WTC11 (cell line): Measurements from ENCODE around the gene KPNB1. TPM values are rescaled to one million over a fixed set of nuclear protein-coding genes. Genes with fewer than 3 reads are reported as not detected.

Experiments used
- ATAC-seq: fragments of 200-7000 bp; cut with Tn5 transposase; 2 replicates; pipeline ENCODE4 v1.10.0; 2021; ENCODE audit warnings: mild to moderate bottlenecking, moderate library complexity
- CTCF ChIA-PET: fragments of 300-600 bp; sonication (Branson Sonifier 250); formaldehyde crosslinking; loops from one replicate; lab custom pipeline; 2021; ENCODE audit warnings: antibody characterized with exemption; lab: Charles Lee
- POLR2A ChIA-PET: fragments of 350-600 bp; sonication (Branson Sonifier 250); formaldehyde crosslinking; loops from one replicate; lab custom pipeline; 2021; ENCODE audit warnings: antibody characterized with exemption; lab: Charles Lee
- DNase-seq: peaks from one replicate; pipeline ENCODE4 v3.0.0; 2021; ENCODE audit warnings: low spot score
- H3K27ac Mint-ChIP-seq: 2 replicates; pipeline ENCODE4 v1.8.0; 2021; ENCODE audit warnings: mixed read lengths
- H3K27me3 Mint-ChIP-seq: 2 replicates; pipeline ENCODE4 v1.8.0; 2021; ENCODE audit warnings: low read depth, mild to moderate bottlenecking, moderate library complexity, mixed read lengths
- H3K36me3 Mint-ChIP-seq: 2 replicates; pipeline ENCODE4 v1.8.0; 2021; ENCODE audit warnings: mixed read lengths
- H3K4me1 Mint-ChIP-seq: 2 replicates; pipeline ENCODE4 v1.8.0; 2022; ENCODE audit warnings: mixed read lengths
- H3K4me3 Mint-ChIP-seq: 2 replicates; pipeline ENCODE4 v1.8.0; 2021; ENCODE audit warnings: mild to moderate bottlenecking, moderate library complexity, mixed read lengths
- H3K9me3 Mint-ChIP-seq: 2 replicates; pipeline ENCODE4 v1.8.0; 2021; ENCODE audit warnings: mixed read lengths
- ETV6 ChIP-seq: sonication (generic); formaldehyde crosslinking; IDR thresholded peaks from 2 replicates; pipeline ENCODE4 v1.8.1; 2022; ENCODE audit warnings: mild to moderate bottlenecking, missing genetic modification reagents
- FOXJ3 ChIP-seq: sonication (generic); formaldehyde crosslinking; IDR thresholded peaks from 2 replicates; pipeline ENCODE4 v1.9.0; 2021; ENCODE audit warnings: missing genetic modification reagents, mild to moderate bottlenecking, borderline replicate concordance
- GRHL2 ChIP-seq: fragments of 250-450 bp; sonication (Bioruptor Pico); IDR thresholded peaks from 2 replicates; pipeline ENCODE4 v1.8.0; 2022; ENCODE audit warnings: mild to moderate bottlenecking, moderate library complexity; ENCODE audit not compliant: insufficient replicate concordance, severe bottlenecking
- JUN ChIP-seq: sonication (generic); formaldehyde crosslinking; IDR thresholded peaks from 2 replicates; pipeline ENCODE4 v1.8.0; 2023; ENCODE audit warnings: mild to moderate bottlenecking, missing genetic modification reagents
- MXD4 ChIP-seq: fragments of 250-450 bp; sonication (Bioruptor Pico); IDR thresholded peaks from 2 replicates; pipeline ENCODE4 v1.8.0; 2021; ENCODE audit warnings: mild to moderate bottlenecking, moderate library complexity, borderline replicate concordance
- NFATC4 ChIP-seq: fragments of 250-450 bp; sonication (Bioruptor Pico); IDR thresholded peaks from 2 replicates; pipeline ENCODE4 v1.9.0; 2021; ENCODE audit warnings: mild to moderate bottlenecking
- NFE2L1 ChIP-seq: sonication (generic); formaldehyde crosslinking; IDR thresholded peaks from 2 replicates; pipeline ENCODE4 v1.8.1; 2023; ENCODE audit warnings: missing genetic modification reagents
- NR3C1 ChIP-seq: sonication (generic); formaldehyde crosslinking; conservative IDR thresholded peaks from 2 replicates; pipeline ENCODE4 v1.8.1; 2023; ENCODE audit warnings: low read depth, mild to moderate bottlenecking, missing genetic modification reagents
- RORB ChIP-seq: fragments of 250-450 bp; sonication (Bioruptor Pico); IDR thresholded peaks from 2 replicates; pipeline ENCODE4 v1.9.0; 2021; ENCODE audit warnings: mild to moderate bottlenecking
- TCF7 ChIP-seq: sonication (generic); formaldehyde crosslinking; IDR thresholded peaks from 2 replicates; pipeline ENCODE4 v1.8.0; 2022; ENCODE audit warnings: mild to moderate bottlenecking, low read depth, missing genetic modification reagents, moderate library complexity
- TEAD1 ChIP-seq: sonication (generic); formaldehyde crosslinking; IDR thresholded peaks from 2 replicates; pipeline ENCODE4 v1.8.0; 2022; ENCODE audit warnings: mild to moderate bottlenecking, missing genetic modification reagents
- ZNF121 ChIP-seq: sonication (generic); formaldehyde crosslinking; IDR thresholded peaks from 2 replicates; pipeline ENCODE4 v1.8.0; 2023; ENCODE audit warnings: missing genetic modification reagents
- ZNF138 ChIP-seq: sonication (generic); formaldehyde crosslinking; conservative IDR thresholded peaks from 2 replicates; pipeline ENCODE4 v1.8.1; 2022; ENCODE audit warnings: mild to moderate bottlenecking, moderate library complexity, missing genetic modification reagents
- ZNF232 ChIP-seq: sonication (generic); formaldehyde crosslinking; IDR thresholded peaks from 2 replicates; pipeline ENCODE4 v1.8.0; 2022; ENCODE audit warnings: mild to moderate bottlenecking, missing genetic modification reagents
- ZNF396 ChIP-seq: fragments of 250-450 bp; sonication (Bioruptor Pico); IDR thresholded peaks from 2 replicates; pipeline ENCODE4 v1.8.0; 2021; ENCODE audit warnings: mild to moderate bottlenecking, moderate library complexity, borderline replicate concordance
- total RNA-seq: library from RNA; stranded (reverse); gene quantifications from 3 replicates; pipeline ENCODE4 v1.2.3, GENCODE V29; 2021
- TF ChIP-seq, protein P1 (sequence below): sonication (generic); formaldehyde crosslinking; IDR thresholded peaks from 2 replicates; pipeline ENCODE4 v1.8.1; 2022; ENCODE audit warnings: low read depth, missing genetic modification reagents, borderline replicate concordance
- TF ChIP-seq, protein P2 (sequence below): sonication (generic); formaldehyde crosslinking; IDR thresholded peaks from 2 replicates; pipeline ENCODE4 v1.8.0; 2023; ENCODE audit warnings: mild to moderate bottlenecking, missing genetic modification reagents
- TF ChIP-seq, protein P3 (sequence below): sonication (generic); formaldehyde crosslinking; IDR thresholded peaks from 2 replicates; pipeline ENCODE4 v1.8.0; 2022; ENCODE audit warnings: mild to moderate bottlenecking, missing genetic modification reagents

Gene KPNB1
- total RNA-seq, 1 experiment from 2014 or later, result 506 TPM

DNA sequence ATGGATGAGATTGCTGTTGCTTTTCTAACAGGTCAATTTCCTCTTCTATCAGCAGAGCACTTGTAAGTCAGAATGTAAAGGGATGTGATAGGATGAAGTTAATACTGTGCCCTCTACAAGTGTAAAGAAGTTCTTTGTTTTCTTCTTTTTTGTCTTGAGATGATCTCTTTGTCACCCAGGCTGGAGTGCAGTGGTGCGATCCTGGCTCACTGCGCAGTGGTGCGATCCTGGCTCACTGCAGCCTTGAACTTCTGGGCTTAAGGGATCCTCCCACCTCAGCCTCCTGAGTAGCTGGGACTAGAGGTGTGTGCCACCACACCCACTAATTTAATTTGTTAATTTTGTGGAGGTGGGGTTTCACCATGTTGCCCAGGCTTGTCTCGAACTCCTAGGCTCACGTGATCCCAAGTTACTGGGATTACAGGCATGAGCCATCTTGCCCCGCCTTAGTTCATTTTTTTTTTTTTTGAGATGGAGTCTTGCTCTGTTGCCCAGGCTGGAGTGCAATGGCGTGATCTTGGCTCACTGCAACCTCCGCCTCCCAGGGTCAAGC, 21.6 kb upstream of the KPNB1 start:
- H3K27me3 Mint-ChIP-seq, result no peaks in the 10 kb centered on the region
- POLR2A ChIA-PET, result interaction anchor here (1.4 kb wide), 1 partner anchor 21 kb away, joined by 3 read pairs; the partner anchor contains the start of gene KPNB1
- CTCF ChIA-PET, result interaction anchor here (1.6 kb wide), 1 partner anchor 10 kb away, joined by 3 read pairs; no protein-coding TSS in a partner anchor
- DNase-seq (no peak), ATAC-seq (no peak)
- no peaks in the 10 kb centered on the region for H3K9me3 Mint-ChIP-seq
- H3K4me1 Mint-ChIP-seq, result no peaks in the 10 kb centered on the region
- no peak overlapping the region; the same call in 1 of the 2 replicates for H3K27ac Mint-ChIP-seq
- peaks cover 4% of the 10 kb centered on the region for H3K36me3 Mint-ChIP-seq
- TF ChIP-seq NFATC4 (CRISPR knock-in tag), result no peak
- TF ChIP-seq, protein P1, sequence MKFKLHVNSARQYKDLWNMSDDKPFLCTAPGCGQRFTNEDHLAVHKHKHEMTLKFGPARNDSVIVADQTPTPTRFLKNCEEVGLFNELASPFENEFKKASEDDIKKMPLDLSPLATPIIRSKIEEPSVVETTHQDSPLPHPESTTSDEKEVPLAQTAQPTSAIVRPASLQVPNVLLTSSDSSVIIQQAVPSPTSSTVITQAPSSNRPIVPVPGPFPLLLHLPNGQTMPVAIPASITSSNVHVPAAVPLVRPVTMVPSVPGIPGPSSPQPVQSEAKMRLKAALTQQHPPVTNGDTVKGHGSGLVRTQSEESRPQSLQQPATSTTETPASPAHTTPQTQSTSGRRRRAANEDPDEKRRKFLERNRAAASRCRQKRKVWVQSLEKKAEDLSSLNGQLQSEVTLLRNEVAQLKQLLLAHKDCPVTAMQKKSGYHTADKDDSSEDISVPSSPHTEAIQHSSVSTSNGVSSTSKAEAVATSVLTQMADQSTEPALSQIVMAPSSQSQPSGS (CRISPR knock-in tag), result no peak
- TF ChIP-seq, protein P2, sequence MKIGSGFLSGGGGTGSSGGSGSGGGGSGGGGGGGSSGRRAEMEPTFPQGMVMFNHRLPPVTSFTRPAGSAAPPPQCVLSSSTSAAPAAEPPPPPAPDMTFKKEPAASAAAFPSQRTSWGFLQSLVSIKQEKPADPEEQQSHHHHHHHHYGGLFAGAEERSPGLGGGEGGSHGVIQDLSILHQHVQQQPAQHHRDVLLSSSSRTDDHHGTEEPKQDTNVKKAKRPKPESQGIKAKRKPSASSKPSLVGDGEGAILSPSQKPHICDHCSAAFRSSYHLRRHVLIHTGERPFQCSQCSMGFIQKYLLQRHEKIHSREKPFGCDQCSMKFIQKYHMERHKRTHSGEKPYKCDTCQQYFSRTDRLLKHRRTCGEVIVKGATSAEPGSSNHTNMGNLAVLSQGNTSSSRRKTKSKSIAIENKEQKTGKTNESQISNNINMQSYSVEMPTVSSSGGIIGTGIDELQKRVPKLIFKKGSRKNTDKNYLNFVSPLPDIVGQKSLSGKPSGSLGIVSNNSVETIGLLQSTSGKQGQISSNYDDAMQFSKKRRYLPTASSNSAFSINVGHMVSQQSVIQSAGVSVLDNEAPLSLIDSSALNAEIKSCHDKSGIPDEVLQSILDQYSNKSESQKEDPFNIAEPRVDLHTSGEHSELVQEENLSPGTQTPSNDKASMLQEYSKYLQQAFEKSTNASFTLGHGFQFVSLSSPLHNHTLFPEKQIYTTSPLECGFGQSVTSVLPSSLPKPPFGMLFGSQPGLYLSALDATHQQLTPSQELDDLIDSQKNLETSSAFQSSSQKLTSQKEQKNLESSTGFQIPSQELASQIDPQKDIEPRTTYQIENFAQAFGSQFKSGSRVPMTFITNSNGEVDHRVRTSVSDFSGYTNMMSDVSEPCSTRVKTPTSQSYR (CRISPR knock-in tag), result no peak
- TF ChIP-seq MXD4 (CRISPR knock-in tag), result no peak
- no peak for TF ChIP-seq NFE2L1 (CRISPR knock-in tag)
- TF ChIP-seq, protein P3, sequence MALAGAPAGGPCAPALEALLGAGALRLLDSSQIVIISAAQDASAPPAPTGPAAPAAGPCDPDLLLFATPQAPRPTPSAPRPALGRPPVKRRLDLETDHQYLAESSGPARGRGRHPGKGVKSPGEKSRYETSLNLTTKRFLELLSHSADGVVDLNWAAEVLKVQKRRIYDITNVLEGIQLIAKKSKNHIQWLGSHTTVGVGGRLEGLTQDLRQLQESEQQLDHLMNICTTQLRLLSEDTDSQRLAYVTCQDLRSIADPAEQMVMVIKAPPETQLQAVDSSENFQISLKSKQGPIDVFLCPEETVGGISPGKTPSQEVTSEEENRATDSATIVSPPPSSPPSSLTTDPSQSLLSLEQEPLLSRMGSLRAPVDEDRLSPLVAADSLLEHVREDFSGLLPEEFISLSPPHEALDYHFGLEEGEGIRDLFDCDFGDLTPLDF, result no peak
- 0 out of 2 replicates have a peak, but pooled peaks have one; percentile 28 for TF ChIP-seq ZNF121 (CRISPR knock-in tag)
- H3K4me3 Mint-ChIP-seq, result no peak overlapping the region

DNA sequence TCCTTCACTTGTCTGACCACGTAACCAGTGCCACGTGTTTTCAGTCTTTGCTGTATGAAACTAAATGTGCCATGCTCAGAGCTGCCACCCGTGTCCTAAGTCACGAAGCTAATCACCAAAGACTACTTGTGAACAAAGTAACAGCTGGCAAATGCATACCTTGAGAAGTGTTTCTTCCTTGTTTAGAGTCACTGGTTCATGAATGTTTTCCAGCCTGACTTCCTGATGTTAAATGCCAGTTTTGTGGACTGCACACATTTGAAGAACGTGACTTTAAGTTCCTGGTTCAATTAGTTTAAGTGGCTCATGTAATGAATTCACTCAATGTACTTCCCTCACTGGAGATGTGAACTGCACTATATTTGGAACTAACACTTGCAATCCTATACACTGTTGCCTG, 19.9 kb upstream of the KPNB1 start:
- ChIA-PET CTCF (interaction anchor here (0.5 kb wide), 1 partner anchor 9 kb away, joined by 3 read pairs; no protein-coding TSS in a partner anchor), POLR2A (interaction anchor here (1.4 kb wide), 1 partner anchor 19 kb away, joined by 3 read pairs; the partner anchor contains the start of gene KPNB1)
- Mint-ChIP-seq H3K4me3 (no peak overlapping the region), H3K4me1 (no peaks in the 10 kb centered on the region), H3K27ac (no peak overlapping the region; the same call in 1 of the 2 replicates), H3K9me3 (no peaks in the 10 kb centered on the region), H3K27me3 (no peaks in the 10 kb centered on the region), H3K36me3 (peaks cover 4% of the 10 kb centered on the region; the same call in 1 of the 2 replicates)
- TF ChIP-seq ZNF232 (CRISPR knock-in tag), result no peak
- no peak for TF ChIP-seq RORB
- TF ChIP-seq NR3C1, result no peak
- DNase-seq, result no peak
- ATAC-seq, result no peak

DNA sequence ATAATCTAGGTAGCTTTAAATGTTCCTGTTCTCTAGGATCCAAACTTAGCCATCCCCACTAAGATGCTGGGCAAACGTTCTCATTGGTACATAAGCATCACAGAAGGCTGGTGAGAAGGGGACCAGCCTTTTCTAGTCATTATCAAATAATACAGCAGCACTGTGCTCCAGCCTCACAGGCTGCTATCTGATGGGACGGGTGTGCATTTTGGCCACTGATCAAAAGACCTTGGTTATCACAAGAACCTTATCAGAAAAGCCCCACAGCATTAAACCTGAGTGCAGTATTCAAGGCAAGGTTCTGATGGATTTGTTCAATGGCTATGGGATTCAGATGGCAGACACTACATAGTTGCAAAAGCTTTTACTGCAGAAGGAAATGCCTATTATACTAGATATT, 19.1 kb upstream of the KPNB1 start:
- ATAC-seq (no peak), DNase-seq (no peak)
- TF ChIP-seq FOXJ3 (CRISPR knock-in tag) (no peak), ZNF396 (CRISPR knock-in tag) (no peak), ETV6 (CRISPR knock-in tag) (no peak), ZNF138 (no peak), JUN (no peak), GRHL2 (CRISPR knock-in tag) (no peak), TEAD1 (CRISPR knock-in tag) (no peak), TCF7 (CRISPR knock-in tag) (no peak)
- TF ChIP-seq, protein P1 (CRISPR knock-in tag), result no peak
- Mint-ChIP-seq H3K4me1 (no peaks in the 10 kb centered on the region), H3K27ac (no peak overlapping the region), H3K27me3 (no peaks in the 10 kb centered on the region), H3K36me3 (peaks cover 4% of the 10 kb centered on the region; the same call in 1 of the 2 replicates), H3K9me3 (no peaks in the 10 kb centered on the region), H3K4me3 (no peak overlapping the region)
- POLR2A ChIA-PET, result interaction anchor here (0.6 kb wide), 1 partner anchor 250 kb away, joined by 5 read pairs; no protein-coding TSS in a partner anchor
- CTCF ChIA-PET, result no interaction called here
